Amniotic stem cell (primary cell): ENCODE results near the gene PTPN22.

Source experiments
- DNase-seq: peaks from one replicate; lab custom pipeline; 2025; lab: John Stamatoyannopoulos, UW

The PTPN22 gene

DNA sequence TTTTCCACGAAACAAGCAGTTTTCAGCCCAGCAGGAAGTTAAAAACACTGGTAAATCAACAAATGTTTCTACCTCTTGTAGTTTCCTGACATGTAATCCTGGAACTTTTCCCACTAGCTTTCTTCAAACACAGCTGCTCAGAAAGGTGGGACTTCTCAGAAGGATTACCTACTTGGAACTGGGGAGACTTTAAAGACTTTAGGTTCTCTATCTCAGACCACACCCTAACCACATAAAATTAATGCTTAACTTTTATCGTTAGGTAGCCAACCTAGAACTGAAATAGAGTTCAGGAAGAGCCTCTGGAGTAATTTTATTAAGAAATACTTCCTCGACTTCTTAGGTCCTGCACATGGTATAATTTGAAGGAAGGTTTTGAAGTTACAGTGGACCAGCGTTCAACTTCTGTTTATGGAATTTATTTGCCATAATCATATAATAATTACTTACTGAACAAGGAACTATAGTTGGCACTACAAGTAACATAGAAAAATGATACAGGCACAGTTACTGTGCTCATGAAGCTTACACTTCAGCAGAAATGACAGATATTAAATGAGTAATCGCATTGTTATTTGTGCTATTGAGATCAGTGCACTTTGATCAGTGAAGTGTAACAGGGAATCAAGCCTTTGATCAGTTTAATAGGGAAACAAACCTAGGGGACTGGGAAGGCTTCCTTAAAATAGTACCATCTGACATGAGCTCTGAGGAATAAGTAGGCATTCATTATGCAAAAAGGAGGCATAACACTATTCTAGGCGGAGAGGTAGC, 16.1 kb upstream of the PTPN22 start, which contains the start of gene BCL2L15:
Gene BCL2L15, minus strand, starts transcription at position 180 of the 774 bp plus-strand sequence. CDS start 206 bp downstream, outside the sequence.
- no peak for DNase-seq

DNA sequence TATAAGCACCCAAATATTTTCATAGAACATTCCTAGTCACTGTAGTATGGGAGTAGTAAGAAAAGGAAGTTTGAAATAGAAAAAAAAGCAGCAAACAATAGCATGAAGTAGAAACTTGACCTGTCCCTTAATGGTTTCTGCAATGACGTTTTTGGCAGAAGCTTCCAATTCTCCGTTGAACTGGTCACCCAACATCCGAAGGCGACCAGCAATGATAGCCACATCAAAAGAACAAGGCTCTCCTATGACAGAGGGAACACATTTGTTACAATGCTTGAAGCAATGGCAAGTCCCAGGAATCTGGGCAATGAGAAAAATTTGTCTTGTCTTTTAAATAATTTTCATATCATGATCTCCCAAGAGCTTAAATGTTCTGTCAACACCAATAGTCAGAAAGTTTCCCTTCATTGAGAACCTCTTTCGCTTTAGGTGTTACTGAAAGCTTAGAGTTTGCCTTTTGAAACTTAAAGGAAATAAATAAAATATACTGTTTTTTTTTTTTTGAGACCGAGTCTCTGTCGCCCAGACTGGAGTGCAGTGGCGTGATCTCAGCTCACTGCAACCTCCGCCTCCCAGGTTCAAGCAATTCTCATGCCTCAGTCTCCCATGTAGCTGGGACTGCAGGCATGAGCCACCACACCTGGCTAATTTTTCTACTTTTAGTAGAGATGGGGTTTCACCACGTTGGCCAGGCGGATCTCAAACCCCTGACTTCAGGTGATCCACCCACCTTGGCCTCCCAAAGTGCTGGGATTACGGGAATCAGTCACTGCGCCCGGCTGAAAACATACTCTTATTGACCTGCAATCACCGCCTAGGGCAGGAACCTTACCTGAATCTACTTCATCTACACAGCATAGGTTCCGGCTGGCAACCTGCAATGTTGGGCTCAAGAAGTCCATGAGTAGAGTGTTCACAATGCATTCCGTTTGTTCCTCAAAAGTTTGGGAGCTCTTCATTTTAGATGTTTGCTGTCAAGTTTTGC, 15.2 kb upstream of the PTPN22 start:
- DNase-seq: no peak

- no peak for DNase-seq
These were observed 10.1 kb upstream of the PTPN22 start for GRCh38 chr1:113881661-113882060.

DNA sequence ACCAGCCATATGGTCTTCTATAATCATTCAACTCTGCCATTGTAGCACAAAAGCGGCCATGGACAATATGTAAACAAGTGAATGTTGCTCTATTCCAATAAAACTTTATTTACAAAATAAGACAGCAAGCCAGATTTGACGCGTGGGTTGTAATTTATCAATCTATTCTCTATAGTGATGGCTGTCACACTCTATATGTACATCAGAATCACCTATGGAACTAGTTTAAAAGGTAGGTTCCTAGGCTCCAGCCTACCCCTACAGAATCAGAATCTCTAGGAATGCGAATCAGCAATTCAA, 8.2 kb upstream of the PTPN22 start:
- DNase-seq: no peak

GRCh38 chr1:113876176-113876575, 4.7 kb upstream of the PTPN22 start:
- DNase-seq: no peak

DNA sequence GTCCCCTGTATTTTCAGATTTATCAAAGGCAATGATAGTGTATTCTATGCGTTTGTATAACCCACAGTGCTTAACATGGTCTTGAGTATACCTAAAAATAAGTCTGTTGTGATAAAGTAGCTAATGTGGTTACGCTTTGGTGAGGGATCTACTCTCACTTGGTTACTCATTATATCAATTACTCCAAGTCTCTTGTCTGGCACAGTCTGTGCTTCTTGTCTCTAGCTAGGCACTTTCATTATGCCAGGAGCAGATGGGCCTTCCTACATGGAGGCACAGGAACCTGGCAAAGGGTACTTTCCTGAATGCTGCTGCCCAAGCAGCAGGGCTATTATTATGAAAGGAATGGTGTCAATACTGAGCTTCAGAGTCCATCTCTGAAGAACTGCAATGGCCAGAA, 4.2 kb upstream of the PTPN22 start:
- no peak for DNase-seq

GRCh38 chr1:113874012-113874879, 2.7 kb upstream of the PTPN22 start:
- no peak for DNase-seq

DNA sequence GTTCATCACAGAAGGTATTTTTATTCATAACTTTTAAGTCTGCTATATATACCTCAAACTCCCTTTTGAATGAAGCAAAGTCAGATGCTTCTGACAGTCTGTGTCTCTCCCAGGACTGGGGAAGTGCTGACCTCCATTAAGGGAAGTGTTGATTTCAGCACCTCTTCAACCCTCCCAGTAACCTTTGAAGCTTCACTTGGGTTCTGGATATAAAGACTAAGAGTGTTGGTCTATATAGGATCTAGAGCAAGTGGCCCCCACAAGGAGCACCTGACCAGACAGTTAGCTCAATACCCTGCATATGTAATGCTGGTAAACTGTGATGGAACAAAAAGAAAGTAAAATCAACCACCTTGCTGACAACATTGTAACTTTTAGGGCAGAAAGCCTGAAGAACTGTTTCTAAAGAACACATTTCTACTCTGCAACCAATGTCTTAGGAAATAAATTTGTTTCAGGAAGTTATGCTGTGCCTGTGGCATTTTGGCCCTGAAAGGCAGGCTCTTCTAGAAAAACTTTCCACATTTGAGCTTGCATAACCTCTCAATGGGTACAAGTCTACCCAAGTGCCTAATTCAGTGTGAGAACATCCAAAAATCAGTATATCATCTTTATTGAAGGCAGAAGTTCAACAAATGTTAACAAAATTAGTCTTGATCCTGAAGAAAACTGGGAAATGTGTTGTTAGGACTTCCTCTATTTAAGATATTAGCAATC, 865 bp upstream of the PTPN22 start:
- no peak for DNase-seq

DNA sequence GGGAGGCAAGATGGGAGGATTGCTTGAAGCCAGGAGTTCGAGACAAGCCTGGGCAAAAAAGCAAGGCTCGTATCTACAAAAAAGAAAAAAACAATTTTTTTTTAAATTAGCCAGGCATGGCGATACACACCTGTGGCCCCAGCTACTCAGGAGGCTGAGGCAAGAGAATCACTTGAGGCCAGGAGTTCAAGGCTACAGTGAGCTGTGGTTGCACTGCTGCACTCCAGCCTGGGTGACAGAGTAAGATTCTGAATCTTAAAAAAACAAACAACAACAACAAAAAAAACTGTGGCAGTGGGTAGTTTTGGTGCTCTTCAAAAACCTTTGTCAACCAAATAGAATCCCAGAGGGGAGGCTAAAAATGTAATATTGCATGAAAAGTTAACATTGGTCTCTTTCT, 734 bp downstream of the PTPN22 start:
- DNase-seq: no peak

DNA sequence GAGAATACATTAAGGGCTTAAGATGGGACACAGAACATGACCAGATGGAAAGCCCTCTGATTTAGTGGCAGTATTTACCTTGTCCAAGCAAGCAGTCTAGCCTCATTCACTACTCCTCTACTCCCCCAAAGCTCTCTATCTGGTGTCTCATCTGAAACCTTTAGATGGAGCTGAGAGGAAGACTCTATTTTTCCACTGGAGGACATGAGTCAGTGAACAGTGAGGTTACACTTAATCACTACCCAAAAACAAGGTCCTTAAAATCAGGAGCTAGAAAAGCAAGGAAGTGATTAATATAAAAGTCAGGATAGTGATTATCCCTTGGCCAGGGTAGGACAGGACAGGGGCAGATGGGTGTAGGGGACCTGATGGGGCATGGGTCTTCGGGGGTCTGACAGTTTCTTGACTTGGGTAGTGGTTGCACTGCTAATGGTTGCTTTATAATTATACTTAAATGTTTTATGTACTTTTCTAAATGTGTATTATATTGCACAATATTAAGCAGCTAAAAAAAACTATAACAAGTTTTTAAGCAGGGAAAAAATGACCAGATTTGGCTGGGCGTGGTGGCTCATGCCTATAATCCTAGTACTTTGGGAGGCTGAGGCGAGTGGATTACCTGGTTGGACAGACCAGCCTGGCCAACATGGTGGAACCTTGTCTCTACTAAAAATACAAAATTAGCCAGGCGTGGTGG, 3.0 kb downstream of the PTPN22 start:
- no peak for DNase-seq

- no peak for DNase-seq
These were observed 9.9 kb downstream of the PTPN22 start for GRCh38 chr1:113861641-113862040.

GRCh38 chr1:113860891-113861290, 10.6 kb downstream of the PTPN22 start:
- DNase-seq: peak; percentile 21

GRCh38 chr1:113859478-113860175, 11.9 kb downstream of the PTPN22 start:
- DNase-seq: no peak

- no peak for DNase-seq
These were observed 12.5 kb downstream of the PTPN22 start for GRCh38 chr1:113858982-113859381.

- DNase-seq: no peak
These were observed 13.1 kb downstream of the PTPN22 start for GRCh38 chr1:113858418-113858817.

DNA sequence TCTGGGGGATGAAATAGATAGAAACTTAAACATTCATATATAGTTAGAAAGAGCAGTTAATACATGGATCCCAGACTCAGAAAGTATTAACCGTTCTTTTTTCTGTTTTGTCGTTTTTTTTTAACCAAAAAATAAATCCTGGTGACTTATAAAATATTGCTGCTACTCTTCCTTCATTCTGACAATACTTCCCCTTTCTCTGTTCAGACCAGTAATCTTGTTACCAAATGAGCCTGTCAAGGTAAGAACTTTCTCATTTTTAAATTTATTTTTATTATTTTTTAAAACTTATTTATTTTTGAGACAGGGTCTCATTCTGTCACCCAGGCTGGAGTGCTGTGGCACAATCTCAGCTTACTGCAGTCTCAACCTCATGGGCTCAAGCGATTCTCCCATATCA, 13.7 kb downstream of the PTPN22 start:
- no peak for DNase-seq

GRCh38 chr1:113856401-113856790, 15.1 kb downstream of the PTPN22 start:
- no peak for DNase-seq

DNA sequence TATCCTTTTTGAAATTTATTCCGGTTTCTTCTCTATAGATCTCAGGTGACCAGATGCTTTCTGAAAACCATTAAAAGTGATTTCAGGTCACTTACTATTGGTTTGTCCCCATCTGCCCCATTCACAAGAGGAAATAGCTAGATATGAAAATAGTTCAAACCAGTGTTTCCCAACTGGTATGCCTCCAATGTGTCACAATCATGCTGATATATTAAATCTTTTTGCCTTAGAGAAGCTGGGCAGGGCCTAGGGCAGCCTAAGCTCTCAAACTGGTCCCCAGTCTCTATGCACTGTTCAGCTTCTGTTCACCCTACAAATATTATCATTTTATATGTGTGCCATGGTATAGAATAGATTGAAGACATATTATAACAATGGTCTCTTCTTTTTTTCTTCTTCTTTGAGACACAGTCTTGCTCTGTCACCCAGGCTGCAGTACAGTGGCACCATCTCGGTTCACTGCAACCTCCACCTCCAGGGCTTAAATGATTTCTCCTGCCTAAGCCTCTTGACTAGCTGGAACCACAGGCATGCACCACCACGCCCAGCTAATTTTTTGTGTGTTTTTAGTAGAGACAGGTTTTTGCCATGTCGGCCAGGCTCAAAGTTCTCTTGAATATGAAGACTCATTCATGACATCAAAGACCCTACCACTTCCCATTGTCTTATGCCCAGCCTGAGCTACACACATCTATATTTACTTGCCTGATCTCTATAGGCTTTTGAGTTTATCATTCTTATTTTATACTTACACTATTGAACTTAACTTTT, 15.7 kb downstream of the PTPN22 start:
- no peak for DNase-seq

GRCh38 chr1:113854234-113854633, 17.3 kb downstream of the PTPN22 start:
- DNase-seq: no peak
